NCI-H446 treated with DMSO at 0.1 percent for 48 hours (cell line): ENCODE data around the gene CDH16.

Experiments
- DNase-seq: peaks from one replicate; lab custom pipeline; 2025; lab: John Stamatoyannopoulos, UW

Gene CDH16

DNA sequence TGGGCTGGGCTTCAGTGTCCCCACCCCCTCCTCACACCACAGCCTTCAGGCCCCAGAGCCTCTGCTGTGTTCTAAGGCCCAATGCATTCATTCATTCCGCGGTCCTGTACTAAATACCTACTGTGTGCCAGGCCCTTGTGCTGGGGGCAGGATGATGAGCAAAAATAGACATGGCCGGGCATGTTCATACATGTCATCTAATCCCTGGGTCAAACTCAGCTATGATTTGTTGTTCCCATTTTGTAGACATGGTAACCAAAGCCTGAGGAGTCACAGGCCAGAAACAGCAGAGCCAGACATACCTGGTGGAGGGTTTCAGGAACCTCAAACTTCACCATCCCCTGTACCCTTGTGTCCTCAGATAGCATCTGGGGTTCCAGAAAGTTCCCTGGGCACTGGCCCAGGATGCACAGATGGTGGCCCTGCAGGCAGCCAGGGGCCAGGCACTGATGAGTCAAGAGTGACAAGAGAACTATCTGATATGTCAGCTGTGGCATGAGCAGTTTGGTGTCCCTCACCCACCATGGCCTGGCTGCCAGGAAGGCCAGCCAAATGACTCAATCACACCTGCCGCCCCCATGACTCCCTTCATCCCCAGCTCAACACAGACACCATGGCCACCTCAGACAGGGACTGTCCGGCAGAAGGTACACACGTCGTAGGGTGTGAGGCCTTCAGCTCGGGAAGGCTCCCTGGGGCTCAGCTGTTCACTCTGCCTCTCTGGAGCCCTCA lies 9.4 kb upstream of the CDH16 start:
- DNase-seq, result no peak

DNA sequence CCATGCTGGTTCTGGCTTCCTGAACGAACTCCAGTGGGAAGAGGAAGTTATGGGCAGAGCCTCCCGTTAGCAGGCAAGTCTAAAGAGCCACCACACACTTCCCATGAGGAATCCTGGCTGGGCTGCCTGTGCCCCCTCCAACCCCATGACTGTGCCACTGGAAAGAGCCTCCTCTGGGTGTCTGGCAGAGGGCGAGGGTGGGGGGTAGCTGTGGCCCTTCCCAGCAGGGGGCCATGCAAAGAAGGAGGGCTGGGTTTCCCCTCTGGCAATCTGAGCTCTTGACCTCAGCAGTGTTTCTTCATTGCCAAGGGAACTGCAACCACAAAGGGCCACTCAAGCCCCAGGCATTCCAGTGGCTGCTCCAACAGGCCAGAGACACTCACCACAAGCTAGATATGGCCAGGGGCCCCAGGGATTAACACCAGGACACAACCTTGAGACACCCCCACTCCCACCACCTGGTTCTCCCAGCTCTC lies 8.3 kb upstream of the CDH16 start:
- DNase-seq, result no peak

DNA sequence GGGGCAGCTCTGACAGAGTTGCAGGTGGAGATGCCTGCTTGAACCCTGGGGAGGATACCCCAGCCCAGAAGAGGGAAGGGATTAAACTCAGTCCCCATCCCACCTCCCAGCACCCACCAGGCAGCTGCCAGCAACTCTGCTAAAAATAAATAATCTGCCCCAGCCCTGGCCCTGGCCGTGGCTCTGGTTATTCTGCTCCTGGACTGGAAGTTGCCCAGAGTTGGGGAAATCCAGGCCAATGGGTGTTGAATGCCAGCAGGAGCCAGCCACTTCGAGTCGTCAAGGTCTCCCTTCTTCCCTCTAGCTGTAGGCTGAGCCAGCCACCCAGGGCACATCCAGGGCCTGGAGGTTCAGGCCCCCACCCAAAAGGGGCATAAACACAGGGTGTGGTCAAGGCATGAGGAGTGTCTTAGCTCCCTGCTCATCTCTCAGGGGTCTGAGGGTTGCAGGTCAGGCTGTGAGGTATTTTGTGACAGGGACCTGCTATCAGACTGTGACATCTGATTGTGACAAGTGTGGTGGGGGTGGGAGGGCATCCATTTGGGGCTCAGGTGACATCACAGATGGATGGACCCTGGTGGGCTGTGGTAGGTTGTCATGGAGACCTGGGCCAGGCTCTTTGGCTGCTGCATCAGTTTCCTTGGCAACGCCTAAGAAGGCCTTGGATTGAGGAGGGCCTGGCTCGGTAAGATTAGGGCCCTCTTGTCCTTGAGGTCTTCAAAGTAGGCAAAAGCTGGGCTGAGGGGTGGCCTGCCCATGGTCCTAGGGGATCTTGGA lies 7.7 kb upstream of the CDH16 start:
- peak; percentile 14 for DNase-seq

DNA sequence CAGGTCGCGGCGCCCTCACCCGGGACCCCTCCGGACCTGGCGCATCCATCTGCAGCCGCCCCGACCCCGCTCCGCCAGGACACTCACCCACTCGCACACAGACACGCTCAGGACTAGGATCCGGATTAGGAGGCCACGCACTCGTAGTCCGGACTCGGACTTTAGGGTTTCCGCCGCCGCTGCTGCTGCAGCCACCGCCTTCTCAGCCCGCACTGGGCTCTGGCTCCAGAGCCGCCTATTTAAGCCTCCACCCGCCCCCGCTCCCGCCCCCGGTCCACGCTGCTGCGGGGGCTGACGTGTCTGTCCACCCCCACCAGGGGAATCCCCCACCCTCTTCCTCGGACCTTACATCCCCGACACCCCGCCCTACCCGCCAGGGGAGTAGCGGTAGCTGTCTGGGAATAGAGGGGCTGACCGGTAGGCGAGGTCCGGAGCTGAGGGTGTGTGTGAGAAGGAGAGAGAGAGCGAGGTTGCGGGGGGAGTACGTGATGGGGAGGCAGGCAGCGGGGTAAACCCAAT lies 6.7 kb upstream of the CDH16 start, which contains the start of gene RRAD:
Gene RRAD, minus strand, starts transcription at position 214 of the 519 bp plus-strand sequence. CDS start 356 bp downstream, outside the sequence.
- DNase-seq, result no peak

GRCh38 chr16:66924527-66925321 lies 6.0 kb upstream of the CDH16 start:
- no peak for DNase-seq

GRCh38 chr16:66923866-66924265 lies 5.2 kb upstream of the CDH16 start:
- no peak for DNase-seq

DNA sequence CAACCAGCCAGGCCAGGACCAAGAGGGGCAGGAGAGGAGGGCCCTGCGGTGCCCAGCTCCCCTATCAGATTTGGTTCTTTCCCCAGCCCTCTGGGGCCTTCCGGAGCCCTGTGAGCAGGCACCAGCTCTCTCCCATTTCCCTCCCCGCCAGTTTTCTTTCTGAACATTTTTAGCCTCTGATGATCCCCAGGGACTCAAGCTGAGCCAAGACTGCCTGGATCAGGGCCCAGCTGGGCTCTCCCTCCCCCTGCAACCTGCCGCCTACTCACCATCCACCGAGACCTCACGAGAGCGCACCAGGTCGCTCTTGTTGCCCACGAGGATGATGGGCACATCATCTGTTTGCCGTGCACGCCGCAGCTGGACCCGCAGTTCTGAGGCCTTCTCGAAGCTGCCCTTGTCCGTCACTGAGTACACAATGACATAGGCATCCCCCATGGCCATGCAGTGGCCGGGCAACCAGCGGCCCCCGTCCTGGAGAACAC lies 4.6 kb upstream of the CDH16 start:
- DNase-seq, result peak; percentile 72

DNA sequence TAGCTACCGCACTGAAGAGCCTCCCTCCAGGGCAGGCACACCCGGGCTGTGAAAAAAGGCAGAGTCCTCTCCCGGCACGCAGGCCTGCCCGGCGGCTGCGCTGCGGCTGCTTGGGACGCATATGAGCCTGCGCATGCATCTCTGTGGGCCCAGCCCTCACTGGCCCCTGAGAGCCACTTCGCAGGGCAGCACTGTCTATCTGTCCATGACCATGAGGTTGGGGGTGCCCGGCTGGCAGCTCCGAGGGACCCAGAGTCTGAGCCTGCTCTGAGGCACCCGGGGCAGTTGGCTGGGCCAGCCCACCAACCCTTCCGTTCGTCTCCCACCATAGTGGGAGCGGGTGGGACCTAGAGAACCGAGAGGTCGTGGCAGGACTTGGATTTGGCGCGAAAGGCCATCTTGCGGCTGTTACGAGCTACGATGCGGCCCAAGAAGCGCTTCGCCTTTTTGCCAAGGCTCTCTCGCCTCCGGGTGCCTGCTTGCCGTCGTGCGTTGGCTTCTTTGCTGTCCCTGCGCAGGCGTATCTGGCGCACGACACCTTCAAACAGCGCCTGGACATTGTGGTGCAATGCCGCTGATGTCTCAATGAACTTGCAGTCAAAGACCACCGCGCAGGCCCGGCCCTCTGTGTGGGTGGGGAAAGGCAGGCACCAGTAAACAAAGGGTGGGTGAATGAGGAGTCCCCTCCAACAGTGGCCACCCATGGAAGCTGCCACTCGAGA lies 3.2 kb upstream of the CDH16 start:
- no peak for DNase-seq

DNA sequence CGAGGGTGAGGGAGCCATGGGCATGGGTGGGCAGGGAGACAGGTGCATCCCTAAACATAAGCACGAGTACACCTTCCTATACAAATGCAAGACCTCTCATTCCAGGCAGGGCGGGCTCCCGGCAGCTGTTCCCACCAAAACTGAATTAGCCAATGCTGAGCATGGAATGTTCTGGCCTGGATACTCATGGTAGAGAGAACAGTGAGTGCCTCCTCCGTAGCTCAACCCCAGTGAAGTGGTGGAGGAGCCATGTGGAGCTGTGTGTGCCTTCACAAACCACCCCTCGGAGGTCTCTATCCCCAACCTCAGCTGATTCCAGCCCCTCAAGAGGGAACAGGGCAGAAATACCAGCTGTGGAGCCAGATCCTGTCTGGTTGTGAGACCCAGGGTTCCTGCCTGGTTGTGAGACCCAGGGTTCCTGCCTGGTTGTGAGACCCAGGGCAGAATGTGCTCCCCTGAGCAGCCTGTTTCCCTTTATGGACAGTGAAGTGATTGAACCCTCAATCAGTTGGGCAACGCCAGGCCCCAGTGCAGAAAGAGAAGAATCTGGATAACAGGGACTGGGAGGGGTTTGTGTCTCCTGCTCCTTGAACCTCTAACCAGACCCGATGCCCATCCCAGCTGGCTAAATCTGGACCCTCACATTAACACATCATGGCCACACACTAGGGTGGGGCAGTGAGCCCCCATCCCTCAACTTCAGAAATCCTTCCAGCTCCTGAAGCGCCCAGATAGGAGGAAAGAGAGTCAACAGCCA lies 2.4 kb upstream of the CDH16 start:
- no peak for DNase-seq

DNA sequence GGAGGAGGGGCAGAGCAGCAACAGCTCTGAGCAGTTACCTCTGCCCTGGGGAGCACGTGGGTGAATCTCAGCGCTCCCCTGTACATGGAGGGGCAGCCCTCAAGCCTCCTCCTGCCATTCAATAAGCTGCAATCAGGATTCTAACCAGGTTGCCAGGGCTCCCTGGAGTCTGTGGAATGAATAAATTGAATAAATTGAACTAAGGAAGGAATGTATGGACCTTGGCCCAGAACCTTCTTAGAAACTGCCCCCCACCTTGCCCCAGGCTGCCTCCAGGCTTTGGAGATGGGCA lies 1.6 kb upstream of the CDH16 start:
- no peak for DNase-seq

DNA sequence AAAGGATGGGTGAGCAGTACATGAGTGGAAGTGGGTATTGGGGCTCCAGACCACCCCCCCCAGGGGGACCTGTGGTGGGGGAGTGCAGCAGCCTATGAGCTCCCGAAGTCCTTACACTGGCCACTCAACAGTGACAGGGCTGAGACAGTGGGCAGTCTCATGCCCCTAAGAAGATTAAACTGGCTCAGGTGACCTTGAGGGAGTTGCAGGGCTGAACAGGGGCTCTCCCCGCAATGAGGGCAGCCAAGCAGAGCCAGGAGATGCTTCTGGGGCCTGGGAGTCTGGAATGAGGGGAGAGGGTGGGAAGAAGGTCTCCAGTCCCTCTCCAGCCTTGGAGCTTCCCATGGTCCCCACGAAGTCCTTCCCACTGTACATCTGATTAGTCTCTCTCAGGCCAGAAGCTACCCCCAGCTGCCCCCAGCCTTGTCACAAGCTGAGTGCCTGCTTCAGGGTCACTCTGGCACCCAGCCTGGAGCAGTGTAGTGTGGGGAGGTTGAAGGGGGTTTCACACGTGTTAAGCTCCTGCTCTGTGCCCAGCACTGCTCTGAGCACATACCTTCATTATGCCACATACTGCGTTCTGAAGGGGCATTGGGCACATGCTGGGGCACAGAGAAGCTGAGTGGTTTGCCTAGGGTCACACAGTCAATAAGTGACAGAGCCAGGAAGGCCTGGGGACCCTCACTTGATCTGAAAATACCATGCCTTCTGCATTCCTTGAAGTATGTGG lies 1.0 kb upstream of the CDH16 start:
- DNase-seq, result no peak

- no peak for DNase-seq
Observed at GRCh38 chr16:66918355-66918754, 330 bp downstream of the CDH16 start.

GRCh38 chr16:66917741-66918140 lies 944 bp downstream of the CDH16 start:
- DNase-seq, result no peak

DNA sequence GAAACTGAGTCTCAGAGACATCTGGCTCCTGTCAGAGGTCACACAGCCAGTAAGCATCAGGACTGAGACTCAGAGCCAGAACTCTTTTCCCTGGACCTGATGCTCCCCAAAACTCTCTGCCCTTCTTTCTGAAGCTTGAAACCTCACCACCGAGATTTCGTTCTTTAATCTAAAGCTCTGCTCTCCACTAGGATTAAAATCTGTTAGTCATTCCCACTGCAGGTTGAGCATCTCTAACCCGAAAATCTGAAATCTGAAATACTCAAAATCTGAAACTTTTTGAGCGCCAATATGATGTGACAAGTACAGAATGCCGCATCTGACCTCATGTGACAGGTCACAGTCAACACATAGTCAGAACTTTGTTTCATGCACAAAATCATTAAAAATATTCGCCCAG lies 2.2 kb downstream of the CDH16 start:
- DNase-seq, result no peak

- no peak for DNase-seq
Observed at GRCh38 chr16:66915041-66915440, 3.6 kb downstream of the CDH16 start.

DNA sequence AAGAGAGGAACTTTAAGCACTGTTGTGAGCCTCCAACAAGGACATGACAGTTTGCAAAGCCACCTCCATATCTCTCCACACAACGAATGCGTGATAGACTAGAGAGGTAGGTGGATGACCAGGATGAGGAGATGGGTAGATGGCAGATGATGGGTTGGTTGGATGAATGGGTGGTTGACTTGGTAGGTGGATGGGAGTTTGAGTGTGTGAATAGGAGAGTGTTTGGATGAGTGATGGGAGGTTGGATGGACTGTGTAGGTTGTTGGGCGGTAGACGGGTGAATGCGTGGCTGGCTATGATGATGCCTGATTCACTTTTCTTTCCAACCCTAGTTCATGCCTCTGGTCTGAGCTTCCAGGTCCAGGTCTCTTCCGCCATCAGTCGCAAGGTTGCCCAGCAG lies 4.1 kb downstream of the CDH16 start:
- no peak for DNase-seq

GRCh38 chr16:66913711-66914110 lies 5.0 kb downstream of the CDH16 start:
- no peak for DNase-seq

DNA sequence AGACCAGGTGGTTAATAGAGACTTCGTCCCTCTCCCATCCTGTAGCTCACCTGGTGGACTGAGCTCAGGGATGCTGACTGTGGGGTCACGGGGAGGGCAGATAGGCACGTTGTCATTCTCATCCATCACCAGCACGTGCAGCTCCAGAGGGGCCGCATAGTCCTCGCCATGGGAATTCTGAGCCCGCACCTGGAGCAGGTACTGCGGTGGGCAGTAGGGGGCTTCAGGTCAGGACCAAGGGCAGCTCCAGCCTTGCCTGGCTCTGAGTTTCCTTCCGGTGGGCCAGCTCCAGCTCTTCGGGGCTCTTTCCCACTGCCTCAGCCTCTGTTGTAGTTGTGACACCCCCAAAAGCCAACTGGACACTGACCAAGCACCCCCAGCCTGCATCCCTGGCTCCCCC lies 5.6 kb downstream of the CDH16 start:
- DNase-seq, result no peak

DNA sequence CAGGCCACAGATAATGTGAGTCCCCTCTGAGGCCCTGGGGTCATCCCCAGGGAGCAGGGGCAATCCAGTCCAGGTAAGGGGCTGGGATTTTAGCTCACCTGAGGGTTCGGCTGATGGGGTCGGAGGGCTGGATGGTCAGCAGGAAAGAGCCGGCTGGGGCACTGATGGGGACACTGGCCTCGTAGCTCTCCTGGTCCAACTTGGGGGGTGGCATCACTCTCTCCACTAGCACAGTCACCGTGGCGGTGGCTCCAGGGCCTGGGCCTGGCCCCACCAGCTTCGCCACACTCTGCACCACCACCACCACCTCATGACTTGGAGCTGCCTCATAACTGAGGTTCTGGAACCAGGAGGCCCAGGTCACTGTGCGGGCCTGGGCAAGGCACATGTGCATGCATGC lies 6.9 kb downstream of the CDH16 start:
- DNase-seq, result no peak

GRCh38 chr16:66911112-66911511 lies 7.6 kb downstream of the CDH16 start:
- no peak for DNase-seq
